Renal cortical epithelial cell (primary cell): ENCODE results near the gene SCCPDH. TPM values are rescaled to one million over a fixed set of nuclear protein-coding genes. Genes with fewer than 3 reads are reported as not detected.
"Not testable (repeated sequence)": the region's sequence is repeated elsewhere in the genome, so short reads cannot be mapped to it uniquely, and the experiment has no call there.

ENCODE experiments used
- DNase-seq: peaks from one replicate; pipeline ENCODE4 v3.0.0-alpha.2; 2011; ENCODE audit warnings: low read depth
- total RNA-seq: library from RNA; depleted of rRNA; stranded (reverse); fragments of >200 nt; gene quantifications from 2 replicates; pipeline ENCODE4 v1.2.3, GENCODE V29; 2014

Gene SCCPDH
- total RNA-seq, 1 donor from 2014 or later = 92.5 TPM

GRCh38 chr1:246705368-246705767, 18.8 kb upstream of the SCCPDH start:
- DNase-seq = peak; percentile 66

DNA sequence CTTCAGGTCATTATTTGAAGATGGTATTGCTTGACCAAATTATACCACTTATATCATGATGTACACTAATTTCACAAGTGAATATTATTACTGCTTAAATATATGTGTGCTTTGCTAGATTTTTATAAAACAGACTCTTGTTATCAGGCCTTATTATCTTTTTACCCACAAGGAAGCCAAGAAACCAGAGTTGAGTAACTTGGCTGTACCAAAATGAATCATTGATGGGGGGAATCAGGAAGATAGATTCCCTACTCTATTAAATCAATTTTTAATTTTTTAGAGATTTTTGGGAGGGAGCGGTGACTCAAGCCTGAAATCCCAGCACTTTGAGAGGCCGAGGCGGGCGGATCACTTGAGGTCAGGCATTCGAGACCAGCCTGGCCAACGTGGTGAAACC, 16.0 kb upstream of the SCCPDH start:
- no peak for DNase-seq

DNA sequence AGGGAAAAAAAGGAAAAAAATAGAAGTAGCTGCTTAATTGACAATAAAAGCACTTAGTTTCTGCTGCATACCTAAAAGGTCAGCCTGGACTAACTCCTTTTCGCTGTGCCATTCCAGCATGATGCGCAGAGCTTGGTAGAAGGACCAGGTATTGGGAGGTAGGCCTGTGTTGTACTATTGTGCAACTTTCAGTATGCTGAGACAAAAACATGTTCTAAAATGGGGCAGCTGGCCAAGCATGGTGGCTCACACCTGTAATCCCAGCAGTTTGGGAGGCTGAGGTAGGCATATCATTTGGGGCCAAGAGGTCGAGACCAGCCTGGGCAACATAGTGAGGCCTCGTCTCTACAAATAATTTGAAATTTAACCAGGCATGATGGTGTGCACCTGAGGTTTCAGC, 15.0 kb upstream of the SCCPDH start:
- no peak for DNase-seq

- no peak for DNase-seq
Measured at GRCh38 chr1:246709835-246710234, 14.4 kb upstream of the SCCPDH start.

- no peak for DNase-seq
Measured at GRCh38 chr1:246711548-246712003, 12.6 kb upstream of the SCCPDH start.

- not testable (repeated sequence) for DNase-seq
Measured at GRCh38 chr1:246712428-246712827, 11.8 kb upstream of the SCCPDH start.

GRCh38 chr1:246719361-246719760, 4.8 kb upstream of the SCCPDH start:
- not testable (repeated sequence) for DNase-seq

GRCh38 chr1:246720814-246721213, 3.4 kb upstream of the SCCPDH start:
- DNase-seq = not testable (repeated sequence)

- DNase-seq = no peak
Measured at GRCh38 chr1:246722720-246723119, 1.5 kb upstream of the SCCPDH start.

DNA sequence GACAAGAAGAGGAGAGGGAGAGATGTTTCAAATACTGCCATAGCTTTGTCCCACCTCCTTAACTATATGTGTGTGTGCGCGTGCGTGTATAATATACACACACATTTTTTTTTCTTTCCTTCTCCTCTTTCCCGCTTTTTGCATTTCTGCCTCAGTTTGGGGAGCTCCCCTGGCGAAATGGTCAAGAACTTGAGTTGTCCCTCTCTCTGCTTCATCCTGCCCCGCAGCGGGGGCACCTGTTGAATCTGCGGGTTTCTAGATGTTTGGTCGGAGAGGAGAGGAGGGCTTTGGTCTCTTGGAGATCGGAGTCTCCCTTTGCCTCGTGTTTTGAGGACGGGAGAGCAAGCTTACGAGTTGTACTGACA, 504 bp downstream of the SCCPDH start:
- DNase-seq = no peak

DNA sequence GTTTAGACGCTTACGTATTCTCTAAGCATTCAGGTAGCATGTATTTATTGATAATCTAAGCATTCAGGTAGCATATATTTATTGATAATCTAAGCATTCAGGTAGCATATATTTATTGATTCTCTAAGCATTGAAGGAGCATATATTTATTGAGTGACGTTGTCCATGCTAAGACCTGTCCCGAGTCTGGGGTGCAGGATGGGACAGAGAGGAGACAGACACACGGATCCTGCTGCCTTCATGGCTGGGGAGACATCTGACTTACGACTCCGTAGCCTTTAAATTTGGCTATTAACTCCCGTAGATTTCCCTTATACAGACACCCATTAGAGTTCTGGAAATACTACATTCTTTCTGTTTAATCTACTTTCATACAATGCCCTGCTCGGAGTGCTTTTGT, 982 bp downstream of the SCCPDH start:
- DNase-seq = no peak

DNA sequence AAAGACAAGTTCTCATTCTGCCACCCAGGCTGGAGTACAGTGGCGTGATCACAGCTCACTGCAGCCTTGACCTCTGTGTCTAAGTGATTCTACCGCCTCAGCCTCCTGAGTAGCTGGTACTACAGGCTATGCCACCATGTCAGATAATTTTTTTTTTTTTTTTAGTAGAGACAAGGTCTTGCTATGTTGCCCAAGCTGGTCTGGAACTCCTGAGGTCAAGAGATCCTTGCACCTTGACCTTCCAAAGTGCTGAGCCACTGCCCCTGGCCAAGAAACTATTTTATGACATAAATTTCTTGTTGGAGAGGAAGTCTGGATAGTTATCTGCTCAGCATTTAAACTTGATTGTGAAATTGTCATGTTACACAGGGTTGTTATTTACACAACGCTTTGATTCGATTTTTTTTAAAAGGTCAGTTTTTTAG, 2.1 kb downstream of the SCCPDH start:
- no peak for DNase-seq

DNA sequence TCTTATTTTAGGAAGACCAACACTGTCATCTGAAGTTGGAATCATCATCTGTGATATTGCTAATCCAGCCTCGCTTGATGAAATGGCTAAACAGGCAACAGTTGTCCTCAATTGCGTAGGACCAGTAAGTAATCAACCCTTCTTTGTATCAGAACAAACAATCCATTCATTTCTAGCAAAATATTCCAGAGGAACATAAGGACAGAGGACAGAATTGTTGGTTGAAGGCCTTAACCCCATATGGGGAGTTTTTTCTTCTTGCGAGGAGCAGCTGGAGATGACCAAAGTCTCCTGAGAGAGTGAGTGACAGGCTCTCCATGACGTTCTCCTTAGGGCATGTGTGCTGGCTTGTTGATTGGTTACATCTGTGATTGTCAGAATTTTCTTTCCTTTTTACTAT, 2.7 kb downstream of the SCCPDH start:
- DNase-seq = no peak

GRCh38 chr1:246727594-246727993, 3.4 kb downstream of the SCCPDH start:
- DNase-seq = no peak

DNA sequence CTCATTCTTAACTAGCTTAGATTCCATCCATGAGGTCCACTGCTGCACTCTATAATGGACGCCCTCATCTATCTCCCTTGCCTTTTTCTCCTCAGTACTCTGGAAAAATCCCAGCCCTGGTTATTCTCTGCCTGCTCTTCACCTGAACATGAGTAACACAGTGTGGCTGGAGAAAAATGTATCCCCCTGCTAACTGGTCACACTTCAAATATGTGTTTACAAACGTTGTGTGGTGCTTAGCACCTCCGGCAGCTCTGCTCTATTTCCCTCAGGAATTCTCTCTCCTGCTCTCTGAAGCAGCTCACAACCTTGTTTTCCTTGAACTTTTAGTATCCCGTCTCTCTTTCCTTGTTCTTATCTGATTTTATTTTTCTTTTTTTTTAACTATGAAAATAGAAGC, 4.1 kb downstream of the SCCPDH start:
- peak; percentile 72 for DNase-seq

DNA sequence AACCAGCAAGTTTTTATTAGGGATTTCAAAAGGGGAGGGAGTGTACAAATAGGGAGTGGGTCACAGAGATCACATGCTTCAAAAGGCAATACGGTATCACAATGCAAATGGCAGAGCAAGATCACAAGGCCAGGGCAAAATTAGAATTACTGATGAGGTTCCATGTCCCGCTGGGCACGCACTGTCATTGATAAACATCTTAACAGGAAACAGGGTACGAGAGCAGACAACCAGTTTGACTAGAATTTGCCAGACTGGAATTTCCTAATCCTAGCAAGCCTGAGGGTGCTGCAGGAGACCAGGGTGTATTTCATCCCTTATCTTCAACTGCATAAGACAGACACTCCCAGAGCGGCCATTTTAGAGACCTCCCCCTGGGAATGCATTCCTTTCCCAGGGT, 4.8 kb downstream of the SCCPDH start:
- not testable (repeated sequence) for DNase-seq

DNA sequence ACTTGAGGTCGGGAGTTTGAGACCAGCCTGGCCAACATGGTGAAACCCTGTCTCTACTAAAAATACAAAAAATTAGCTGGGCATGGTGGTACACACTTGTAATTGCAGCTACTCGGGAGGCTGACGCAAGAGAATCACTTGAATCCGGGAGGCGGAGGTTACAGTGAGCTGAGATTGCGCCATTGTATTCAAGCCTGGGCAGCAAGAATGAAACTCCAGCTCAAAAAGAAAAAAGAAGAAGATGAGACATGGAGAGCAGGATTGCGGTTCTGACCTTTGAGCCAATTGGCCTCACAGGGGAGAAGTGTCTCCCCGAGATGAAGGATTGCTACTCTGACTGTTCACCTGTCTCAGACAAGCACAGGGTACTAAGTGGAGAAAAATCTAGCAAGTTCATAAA, 6.6 kb downstream of the SCCPDH start:
- DNase-seq = no peak

DNA sequence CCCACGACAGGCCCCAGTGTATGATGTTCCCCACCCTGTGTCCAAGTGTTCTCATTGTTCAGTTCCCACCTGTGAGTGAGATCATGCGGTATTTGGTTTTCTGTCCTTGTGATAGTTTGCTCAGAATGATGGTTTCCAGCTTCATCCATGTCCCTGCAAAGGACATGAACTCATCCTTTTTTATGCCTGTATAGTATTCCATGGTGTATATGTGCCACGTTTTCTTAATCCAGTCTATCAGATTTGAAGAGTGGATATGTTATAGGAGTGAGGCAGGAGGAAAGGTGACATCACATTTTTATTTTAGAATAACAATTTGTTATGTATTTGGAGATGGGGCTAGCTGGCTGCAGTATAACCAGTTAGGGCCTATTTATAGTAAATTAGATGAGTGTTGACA, 7.7 kb downstream of the SCCPDH start:
- DNase-seq = not testable (repeated sequence)

DNA sequence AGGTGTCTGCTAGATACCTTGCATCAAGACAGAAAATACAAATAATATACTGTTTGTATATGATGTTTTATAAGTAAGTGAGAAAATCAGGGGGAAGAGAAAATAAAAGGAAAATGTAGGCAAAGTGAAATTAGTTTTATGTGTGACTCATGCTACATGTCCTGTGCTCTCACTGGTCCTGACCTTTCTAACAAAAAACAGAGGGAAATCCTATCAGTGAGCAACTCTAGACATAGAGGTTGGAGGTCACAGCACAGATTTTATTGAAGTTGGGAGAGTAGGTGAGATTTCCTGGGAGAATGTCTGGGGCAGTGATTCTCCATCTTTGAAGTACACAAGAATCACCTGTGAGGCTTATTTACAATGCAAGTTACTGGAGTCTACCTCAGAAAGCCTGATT, 9.5 kb downstream of the SCCPDH start:
- DNase-seq = no peak

- DNase-seq = no peak
Measured at GRCh38 chr1:246734866-246735265, 10.7 kb downstream of the SCCPDH start.

DNA sequence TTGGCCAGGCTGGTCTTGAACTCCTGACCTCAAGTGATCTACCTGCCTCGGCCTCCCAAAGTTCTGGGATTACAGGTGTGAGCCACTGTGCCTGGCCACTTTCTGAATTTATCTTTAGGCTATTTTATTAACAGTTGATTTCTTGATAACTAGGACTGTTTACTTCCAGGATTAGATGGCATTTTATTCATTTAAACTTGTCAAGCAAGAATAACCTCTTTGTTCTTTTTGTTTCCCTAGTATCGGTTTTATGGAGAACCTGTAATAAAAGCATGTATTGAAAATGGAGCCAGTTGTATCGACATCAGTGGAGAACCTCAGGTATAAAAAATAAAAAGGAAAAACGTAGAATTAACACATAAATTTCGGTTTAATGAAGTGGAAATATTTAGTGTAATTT, 11.5 kb downstream of the SCCPDH start:
- DNase-seq = no peak

DNA sequence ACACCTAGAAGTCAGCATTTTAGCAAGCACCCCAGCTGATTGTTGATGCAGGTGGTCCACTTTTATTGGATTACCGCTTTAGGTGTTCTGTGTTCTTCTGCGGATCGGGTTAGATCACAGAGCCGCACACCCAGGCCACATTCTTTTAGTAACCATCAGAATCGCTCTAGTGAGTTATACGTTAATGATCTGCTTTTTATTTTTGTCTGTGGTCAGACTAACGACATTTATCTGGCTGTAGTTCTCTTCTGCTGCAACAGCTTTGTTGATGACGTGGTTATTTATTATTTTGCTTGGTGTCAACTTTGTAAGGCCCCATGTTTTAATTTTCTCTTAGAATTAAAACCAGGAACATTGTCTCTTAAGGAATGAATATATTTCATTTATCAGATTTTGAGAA, 18.2 kb downstream of the SCCPDH start:
- peak; percentile 81 for DNase-seq

GRCh38 chr1:246746155-246746554, 21.9 kb downstream of the SCCPDH start:
- DNase-seq = not testable (repeated sequence)

- no peak for DNase-seq
Measured at GRCh38 chr1:246748006-246748405, 23.8 kb downstream of the SCCPDH start.

DNA sequence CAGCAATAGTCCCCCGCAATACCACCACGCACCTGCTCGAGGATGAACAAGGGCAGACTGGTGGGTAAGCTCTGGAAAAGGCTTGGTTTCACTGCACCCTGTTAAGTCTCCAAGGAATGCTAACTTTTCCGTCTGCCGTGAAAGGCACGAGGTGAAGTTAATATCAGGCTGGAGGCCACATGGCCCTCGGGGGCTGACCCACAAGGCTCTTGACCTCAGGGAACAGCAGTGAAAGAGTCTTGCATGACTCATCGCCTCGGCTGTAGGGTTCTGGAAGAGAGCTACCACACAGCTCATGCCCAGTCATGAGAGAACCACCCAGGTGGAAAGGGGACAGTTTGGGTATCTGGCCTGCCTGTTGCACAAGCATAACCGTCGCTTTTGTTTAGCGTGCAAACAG, 24.7 kb downstream of the SCCPDH start:
- DNase-seq = peak; percentile 96
